CD4-positive, alpha-beta memory T cell (primary cell): ENCODE measurements around the gene MADCAM1. TPM values are rescaled to one million over a fixed set of nuclear protein-coding genes. Genes with fewer than 3 reads are reported as not detected.
A peak's percentile ranks its signal among the peaks of the same experiment; 100 is the strongest.

ENCODE experiments used
- CTCF ChIA-PET: fragments of 350-600 bp; sonication (Branson Sonifier 250); formaldehyde crosslinking; loops from one replicate; lab custom pipeline; 2021; ENCODE audit warnings: inconsistent platforms; ENCODE audit not compliant: partially characterized antibody; lab: Charles Lee
- POLR2A ChIA-PET: fragments of 350-600 bp; sonication (Branson Sonifier 250); formaldehyde crosslinking; loops from one replicate; lab custom pipeline; 2021; ENCODE audit not compliant: partially characterized antibody; lab: Charles Lee
- DNase-seq, 5 donors: peaks; one replicate each; pipeline versions ENCODE4 v3.0.0 to v3.0.0-alpha.2; 2020 to 2022; ENCODE audit warnings: mixed read lengths in 1 of 5
- H3K27ac ChIP-seq: one replicate; pipeline ENCODE4 v1.7.0; 2013; ENCODE audit warnings: low read depth, low read length
- H3K27me3 ChIP-seq: 2 replicates; pipeline ENCODE4 v1.7.0; 2013; ENCODE audit warnings: mild to moderate bottlenecking, low read length, moderate library complexity; ENCODE audit not compliant: insufficient read depth
- H3K36me3 ChIP-seq: 2 replicates; pipeline ENCODE4 v1.7.0; 2013; ENCODE audit warnings: mild to moderate bottlenecking, low read length, moderate library complexity; ENCODE audit not compliant: insufficient read depth
- H3K4me1 ChIP-seq: 2 replicates; pipeline ENCODE4 v1.7.0; 2013; ENCODE audit warnings: mild to moderate bottlenecking, low read length, moderate library complexity; ENCODE audit not compliant: insufficient read depth
- H3K4me3 ChIP-seq, 2 donors: one replicate each; pipeline ENCODE4 v1.7.0; 2013; ENCODE audit warnings: low read length in 2 of 2, mild to moderate bottlenecking in 1 of 2
- H3K9me3 ChIP-seq, 2 donors: one replicate each; pipeline ENCODE4 v1.7.0; 2013; ENCODE audit warnings: low read length in 2 of 2, control low read depth in 1 of 2; ENCODE audit not compliant: control insufficient read depth in 1 of 2
- H3K27ac Mint-ChIP-seq, 7 donors: one replicate each; pipeline ENCODE4 v1.8.0; 2020 to 2021; ENCODE audit warnings: mixed read lengths in 7 of 7, mild to moderate bottlenecking in 6 of 7, inconsistent platforms in 3 of 7, moderate library complexity in 3 of 7
- H3K27me3 Mint-ChIP-seq, 2 donors: one replicate each; pipeline ENCODE4 v1.8.0; 2020 to 2021; ENCODE audit warnings: mixed read lengths in 2 of 2
- H3K36me3 Mint-ChIP-seq, 2 donors: one replicate each; pipeline ENCODE4 v1.8.0; 2020 to 2021; ENCODE audit warnings: mixed read lengths in 2 of 2, inconsistent platforms in 1 of 2, mild to moderate bottlenecking in 1 of 2
- H3K4me1 Mint-ChIP-seq, 4 donors: one replicate each; pipeline ENCODE4 v1.8.0; 2020 to 2021; ENCODE audit warnings: mixed read lengths in 4 of 4, mild to moderate bottlenecking in 1 of 4
- H3K4me3 Mint-ChIP-seq, 8 donors: one replicate each; pipeline ENCODE4 v1.8.0; 2020 to 2021; ENCODE audit warnings: mixed read lengths in 8 of 8, mild to moderate bottlenecking in 7 of 8, moderate library complexity in 6 of 8, inconsistent platforms in 3 of 8
- H3K9me3 Mint-ChIP-seq, 8 donors: one replicate each; pipeline ENCODE4 v1.8.0; 2020 to 2021; ENCODE audit warnings: mixed read lengths in 8 of 8, mild to moderate bottlenecking in 5 of 8, inconsistent platforms in 3 of 8, moderate library complexity in 1 of 8
- intact Hi-C: fragments of 100-400 bp; cut with micrococcal nuclease; formaldehyde crosslinking; loops from one replicate; pipeline ENCODE4 v1.15.1; 2023
- polyA plus RNA-seq, 2 donors: library from polyadenylated mRNA; unstranded; fragments of 300-500 nt; fragmentation: Illumina TruSeq; gene quantifications; one replicate each; pipeline ENCODE4 v1.2.3, GENCODE V29; 2021
- total RNA-seq, 2 experiments: library from RNA; stranded (reverse); gene quantifications; one replicate each; pipeline ENCODE4 v1.2.3, GENCODE V29; 2021

The MADCAM1 gene
- total and polyA plus RNA-seq, 4 experiments from 2014 or later = 0.11 to 1.9 (median 0.88) TPM

DNA sequence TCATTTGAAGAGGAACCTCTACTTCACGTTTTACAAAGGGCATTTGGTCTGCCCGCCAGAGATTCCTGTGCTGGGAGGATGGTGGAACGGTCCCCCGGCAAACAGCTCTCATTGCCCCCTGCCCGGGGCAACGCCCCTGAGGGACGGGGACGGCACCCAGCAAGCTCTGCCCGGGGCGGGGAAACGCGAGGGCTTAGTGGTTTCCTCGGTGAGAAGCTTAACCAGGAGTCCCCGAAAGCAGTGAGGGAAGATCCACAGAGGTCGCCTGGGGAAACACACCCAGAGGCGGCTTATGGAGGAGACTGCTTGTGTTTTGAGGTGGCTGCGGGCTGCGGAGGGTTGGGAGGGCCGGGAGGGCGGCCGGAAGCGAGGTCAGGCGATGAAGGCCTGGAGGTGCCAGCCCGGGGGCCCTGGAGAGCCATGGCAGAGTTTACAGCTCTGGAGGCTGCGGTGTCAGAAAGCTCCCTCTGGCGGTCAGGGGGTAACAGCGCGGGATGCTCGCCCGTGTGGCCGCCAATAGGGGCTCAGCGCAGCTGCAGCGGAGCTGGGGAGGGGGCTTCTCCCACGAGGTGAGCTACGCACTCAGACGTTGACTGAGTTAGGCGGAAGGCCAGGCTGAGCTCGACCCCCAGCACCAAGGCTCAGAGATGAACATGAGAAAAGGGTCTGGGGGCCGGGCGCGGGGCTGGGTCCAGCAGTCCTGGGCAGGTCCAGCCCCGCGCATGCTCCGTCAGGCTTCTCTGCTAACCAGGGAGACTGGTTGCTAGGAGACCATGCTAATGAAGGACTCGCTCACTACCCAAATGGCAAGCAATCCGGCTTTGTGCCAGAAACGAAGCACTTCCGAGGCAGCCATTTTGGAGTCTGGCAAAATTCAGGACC is 10.4 kb downstream of the MADCAM1 start:
- Histone ChIP-seq H3K4me3 (peak overlapping the region; percentile 61 to 97), H3K27ac (peak overlapping the region; percentile 89), H3K9me3 (no peaks in the 10 kb centered on the region), H3K4me1 (peaks cover 45% of the 10 kb centered on the region), H3K27me3 (no peaks in the 10 kb centered on the region), H3K36me3 (no peaks in the 10 kb centered on the region)
- POLR2A ChIA-PET = interaction anchor here (0.7 to 4.4 kb wide), 14 partner anchors 8 to 162 kb away, joined by 3 to 61 read pairs (median 4); partner anchors contain the start of genes BSG, CDC34, MIER2 and RNF126
- Mint-ChIP-seq H3K27ac (peak overlapping the region; percentile 94 to 100 (median 100)), H3K27me3 (no peaks in the 10 kb centered on the region), H3K4me1 (peaks cover 13 to 55% (median 36%) of the 10 kb centered on the region in 4 donors), H3K36me3 (peaks cover 0 to 13% of the 10 kb centered on the region in 2 donors), H3K9me3 (peaks cover 0 to 1% (median 0%) of the 10 kb centered on the region in 8 donors), H3K4me3 (peak overlapping the region; percentile 91 to 100 (median 99))
- CTCF ChIA-PET = interaction anchor here (0.7 to 2.9 kb wide), 16 partner anchors 8 to 213 kb away, joined by 3 to 30 read pairs (median 4); partner anchors contain the start of genes CDC34 and MADCAM1
- peak; percentile 98 to 99 (median 99) for DNase-seq
- intact Hi-C loops = loop anchor here (1.0 to 2.0 kb wide), 6 partner anchors 17 to 240 kb away; partner anchors contain the start of genes C2CD4C, CDC34, MIER2 and RNF126

DNA sequence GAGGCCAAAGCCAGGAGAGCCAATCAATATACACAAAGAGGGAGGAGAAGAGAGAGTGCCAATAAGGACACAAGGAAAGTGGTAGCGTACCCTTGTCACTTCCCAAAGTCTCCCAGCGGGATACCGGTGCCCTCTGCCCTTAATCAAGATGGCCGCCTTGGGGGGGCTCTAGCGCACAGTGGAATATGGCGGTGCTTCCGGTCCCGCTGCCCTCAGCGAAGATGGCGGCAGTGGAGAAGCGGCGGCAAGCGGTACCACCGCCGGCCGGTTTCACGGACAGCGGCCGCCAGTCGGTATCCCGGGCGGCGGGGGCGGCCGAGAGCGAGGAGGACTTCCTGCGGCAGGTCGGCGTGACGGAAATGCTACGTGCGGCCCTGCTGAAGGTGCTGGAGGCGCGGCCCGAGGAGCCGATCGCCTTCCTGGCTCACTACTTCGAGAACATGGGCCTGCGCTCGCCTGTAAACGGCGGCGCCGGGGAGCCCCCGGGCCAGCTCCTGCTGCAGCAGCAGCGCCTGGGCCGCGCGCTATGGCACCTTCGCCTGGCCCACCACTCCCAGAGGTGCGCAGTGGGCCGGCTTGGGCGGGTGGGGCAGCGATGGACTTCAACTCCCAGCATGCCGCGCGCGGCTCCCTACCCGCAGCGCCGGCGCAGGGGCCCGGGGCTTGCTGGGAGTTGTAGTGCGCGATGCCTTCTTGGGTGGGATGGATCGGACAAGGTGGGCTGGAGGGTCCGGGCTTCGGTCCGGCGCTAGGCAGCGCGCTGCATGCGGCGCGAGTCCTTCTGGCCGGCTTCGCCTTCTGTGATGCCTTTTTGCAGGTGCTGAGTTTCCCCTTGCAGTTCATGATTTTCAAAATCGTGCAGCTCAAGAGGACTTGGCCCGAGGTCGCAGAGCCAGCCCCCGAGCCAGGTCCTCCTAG is 11.3 kb downstream of the MADCAM1 start, which contains the start of gene TPGS1:
Gene TPGS1, plus strand, starts transcription at position 212 of the 918 bp plus-strand sequence. Its CDS starts 10 bp downstream, at position 222.
- CTCF ChIA-PET = interaction anchor here (0.7 to 2.9 kb wide), 13 partner anchors 7 to 214 kb away, joined by 3 to 30 read pairs (median 6); partner anchors contain the start of genes CDC34 and MADCAM1
- no peaks in the 10 kb centered on the region for H3K27me3 Mint-ChIP-seq
- H3K27ac Mint-ChIP-seq = peak within 1 kb of the TSS; percentile 94 to 100 (median 100)
- Histone ChIP-seq H3K9me3 (no peaks in the 10 kb centered on the region), H3K27ac (peak within 1 kb of the TSS; percentile 89), H3K27me3 (no peaks in the 10 kb centered on the region), H3K4me3 (peak within 1 kb of the TSS; percentile 61 to 97), H3K36me3 (no peaks in the 10 kb centered on the region), H3K4me1 (peaks cover 54% of the 10 kb centered on the region)
- H3K36me3 Mint-ChIP-seq = peaks cover 0 to 13% of the 10 kb centered on the region in 2 donors
- peak in 2 of 5 donors; percentile 71 to 73 for DNase-seq
- peaks cover 15 to 60% (median 38%) of the 10 kb centered on the region in 4 donors for H3K4me1 Mint-ChIP-seq
- peaks cover 0 to 1% (median 0%) of the 10 kb centered on the region in 8 donors for H3K9me3 Mint-ChIP-seq
- intact Hi-C loops = loop anchor here (1.0 to 2.0 kb wide), 4 partner anchors 18 to 241 kb away; partner anchors contain the start of genes CDC34 and RNF126
- POLR2A ChIA-PET = interaction anchor here (1.2 to 4.4 kb wide), 11 partner anchors 10 to 155 kb away, joined by 3 to 61 read pairs (median 5); partner anchors contain the start of genes BSG, CDC34 and RNF126
- peak within 1 kb of the TSS; percentile 91 to 100 (median 99) for H3K4me3 Mint-ChIP-seq

DNA sequence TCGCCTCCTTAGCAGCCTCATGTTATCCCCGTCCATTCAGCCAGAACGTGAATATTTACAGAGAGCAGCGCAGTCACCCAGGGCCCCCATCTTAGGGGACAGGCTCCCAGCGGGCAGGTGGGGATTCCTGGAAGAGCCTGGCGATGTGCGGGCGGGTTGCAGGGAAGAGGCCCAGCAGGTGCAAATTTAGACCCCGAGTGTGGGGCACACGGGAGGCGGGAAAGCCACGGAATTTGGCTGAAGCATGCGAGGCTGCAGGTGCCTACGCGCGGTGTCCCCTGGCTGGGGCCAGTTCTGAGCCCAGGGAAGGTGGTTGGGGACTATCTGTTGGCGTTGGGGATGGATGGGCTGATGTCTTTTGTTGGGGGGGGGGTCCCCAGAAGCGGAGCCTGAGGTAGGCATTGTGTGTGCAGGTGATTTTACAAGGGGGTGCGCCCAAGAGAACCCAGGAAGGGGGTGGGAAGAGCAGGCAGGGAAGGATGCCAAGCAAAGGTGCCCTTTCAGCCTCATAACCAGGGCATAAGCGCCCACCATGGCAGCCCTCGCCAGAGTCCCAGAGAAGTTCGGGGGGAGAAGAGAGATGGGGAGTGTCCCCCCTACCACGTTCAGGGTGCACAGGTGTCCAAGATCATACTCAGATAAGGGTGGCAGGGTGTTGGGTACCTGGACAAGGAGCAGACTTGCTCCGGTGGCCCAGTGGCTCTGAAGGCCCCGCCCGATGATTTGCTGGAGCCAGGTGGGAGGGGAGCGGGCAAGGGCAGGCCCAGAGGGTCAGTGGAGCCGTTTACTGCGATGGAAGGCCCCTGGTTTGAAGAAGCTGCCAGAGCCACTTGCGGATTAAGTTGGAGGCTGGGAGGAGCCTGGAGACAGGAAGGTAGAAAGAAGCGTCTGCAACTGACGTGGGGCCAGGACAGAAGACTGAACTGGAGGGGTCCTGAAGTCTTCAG is 12.2 kb downstream of the MADCAM1 start:
- H3K4me3 Mint-ChIP-seq = peak overlapping the region; percentile 86 to 100 (median 99)
- Histone ChIP-seq H3K36me3 (no peaks in the 10 kb centered on the region), H3K4me3 (peak overlapping the region; percentile 61 to 97), H3K4me1 (peaks cover 60% of the 10 kb centered on the region), H3K27me3 (no peaks in the 10 kb centered on the region), H3K9me3 (no peaks in the 10 kb centered on the region), H3K27ac (peak overlapping the region; percentile 89)
- H3K4me1 Mint-ChIP-seq = peaks cover 15 to 59% (median 35%) of the 10 kb centered on the region in 4 donors
- DNase-seq = no peak
- peaks cover 0 to 1% (median 0%) of the 10 kb centered on the region in 8 donors for H3K9me3 Mint-ChIP-seq
- peak overlapping the region; percentile 75 to 94 (median 92) for H3K27ac Mint-ChIP-seq
- H3K27me3 Mint-ChIP-seq = no peaks in the 10 kb centered on the region
- POLR2A ChIA-PET = interaction anchor here (2.5 to 4.4 kb wide), 5 partner anchors 10 to 22 kb away, joined by 11 to 111 read pairs (median 40); partner anchors contain the start of gene CDC34
- intact Hi-C loops = no loop called here
- H3K36me3 Mint-ChIP-seq = peaks cover 0 to 13% of the 10 kb centered on the region in 2 donors
- CTCF ChIA-PET = no interaction called here

DNA sequence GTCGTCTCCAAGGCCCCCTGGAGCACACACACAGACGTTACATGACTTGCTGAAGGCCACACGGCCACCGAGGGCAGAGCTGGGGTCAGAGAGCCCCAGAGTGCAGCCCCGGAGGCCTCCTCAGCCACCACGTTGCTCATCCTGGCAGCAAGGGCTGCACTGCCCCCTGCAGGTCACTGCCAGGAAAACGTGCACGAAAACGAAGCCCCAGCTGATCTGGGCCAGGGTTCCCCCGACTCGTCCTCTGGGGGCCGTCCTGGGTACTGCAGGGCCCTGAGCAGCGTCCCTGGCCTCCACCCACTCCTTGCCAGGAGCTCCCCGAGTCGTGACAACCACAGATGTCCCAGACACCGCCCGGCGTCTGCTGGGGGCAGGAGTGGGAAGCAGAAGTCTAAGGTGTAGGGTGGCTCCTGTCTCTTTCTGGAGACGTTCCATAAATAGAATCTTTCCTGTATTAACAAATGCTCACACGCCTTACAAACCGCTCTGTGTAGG is 14.4 kb downstream of the MADCAM1 start:
- no peaks in the 10 kb centered on the region for H3K27me3 Mint-ChIP-seq
- peak; percentile 91 to 95 (median 92) for DNase-seq
- Histone ChIP-seq H3K27ac (peak overlapping the region; percentile 87), H3K4me3 (peak overlapping the region; percentile 64 to 72), H3K9me3 (no peaks in the 10 kb centered on the region), H3K36me3 (no peaks in the 10 kb centered on the region), H3K4me1 (peaks cover 60% of the 10 kb centered on the region), H3K27me3 (no peaks in the 10 kb centered on the region)
- peak overlapping the region; percentile 87 to 96 (median 90) for H3K4me3 Mint-ChIP-seq
- H3K4me1 Mint-ChIP-seq = peaks cover 20 to 60% (median 40%) of the 10 kb centered on the region in 4 donors
- intact Hi-C loops = loop anchor here (2.0 to 10.0 kb wide), 2 partner anchors 34 to 124 kb away; partner anchors contain the start of genes FGF22, GZMM and POLRMT
- ChIA-PET POLR2A (interaction anchor here (0.6 to 4.3 kb wide), 18 partner anchors 8 to 758 kb away, joined by 3 to 111 read pairs (median 6); partner anchors contain the start of genes BSG, CDC34, CIRBP and RNF126), CTCF (interaction anchor here (0.8 to 2.8 kb wide), 16 partner anchors 10 to 244 kb away, joined by 3 to 48 read pairs (median 6); partner anchors contain the start of genes CDC34 and MADCAM1)
- peaks cover 0 to 4% (median 0%) of the 10 kb centered on the region in 8 donors for H3K9me3 Mint-ChIP-seq
- peaks cover 4 to 13% of the 10 kb centered on the region in 2 donors for H3K36me3 Mint-ChIP-seq
- H3K27ac Mint-ChIP-seq = peak overlapping the region; percentile 94 to 100 (median 100)

DNA sequence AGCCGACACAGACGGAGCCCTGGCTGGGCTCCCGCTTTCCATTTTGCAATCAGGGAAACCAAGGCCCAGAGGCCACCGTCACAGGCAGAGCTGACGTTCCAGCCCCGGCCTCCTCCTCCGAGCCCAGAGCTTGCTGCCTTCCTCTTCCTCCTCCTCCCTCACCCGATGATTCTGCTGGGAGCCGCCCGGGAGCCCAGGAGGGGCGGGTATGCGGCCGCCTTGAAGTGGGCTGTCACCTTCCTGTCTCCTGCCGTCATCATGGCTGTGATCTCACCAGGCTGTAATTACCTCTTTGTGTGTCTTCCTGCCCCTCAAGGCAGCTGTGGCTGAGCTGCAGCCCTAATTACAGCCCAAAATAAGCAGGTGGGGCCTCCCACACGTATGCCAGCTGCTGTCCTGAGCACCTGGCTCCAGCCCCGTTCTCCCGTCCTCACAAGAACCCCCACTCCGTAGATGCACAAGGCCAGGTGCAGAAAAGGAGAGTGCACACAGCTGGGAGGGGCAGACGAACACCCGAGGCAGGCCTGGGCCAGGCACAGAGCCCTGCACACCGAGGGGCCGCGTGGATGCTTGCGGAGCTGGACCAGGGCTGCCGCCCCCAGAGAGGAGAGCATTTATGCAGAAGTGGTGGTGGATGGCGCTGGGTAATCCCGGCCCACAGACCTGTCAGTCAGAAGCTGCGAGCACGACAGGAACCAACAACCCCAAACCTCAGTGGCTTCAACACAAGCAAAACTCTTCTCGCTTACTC is 15.0 kb downstream of the MADCAM1 start:
- H3K36me3 ChIP-seq = no peaks in the 10 kb centered on the region
- peak; percentile 94 to 97 (median 96) for DNase-seq
- H3K4me1 ChIP-seq = peaks cover 56% of the 10 kb centered on the region
- intact Hi-C loops = loop anchor here (2.0 to 10.0 kb wide), 2 partner anchors 34 to 124 kb away; partner anchors contain the start of genes FGF22, GZMM and POLRMT
- peak overlapping the region; percentile 64 to 72 for H3K4me3 ChIP-seq
- peak overlapping the region; percentile 87 to 96 (median 90) for H3K4me3 Mint-ChIP-seq
- no peaks in the 10 kb centered on the region for H3K27me3 ChIP-seq
- peaks cover 4 to 13% of the 10 kb centered on the region in 2 donors for H3K36me3 Mint-ChIP-seq
- H3K27me3 Mint-ChIP-seq = no peaks in the 10 kb centered on the region
- POLR2A ChIA-PET = interaction anchor here (0.6 to 4.3 kb wide), 18 partner anchors 7 to 758 kb away, joined by 3 to 111 read pairs (median 6); partner anchors contain the start of genes BSG, CDC34, CIRBP and GZMM
- CTCF ChIA-PET = interaction anchor here (0.8 to 2.8 kb wide), 16 partner anchors 10 to 244 kb away, joined by 3 to 48 read pairs (median 6); partner anchors contain the start of genes CDC34 and MADCAM1
- peak overlapping the region; percentile 94 to 100 (median 100) for H3K27ac Mint-ChIP-seq
- no peaks in the 10 kb centered on the region for H3K9me3 ChIP-seq
- peak overlapping the region; percentile 87 for H3K27ac ChIP-seq
- H3K9me3 Mint-ChIP-seq = peaks cover 0 to 4% (median 0%) of the 10 kb centered on the region in 8 donors
- peaks cover 20 to 57% (median 39%) of the 10 kb centered on the region in 4 donors for H3K4me1 Mint-ChIP-seq
